Neutrophil (primary cell): ENCODE data around the gene DDX6.
"Not testable (repeated sequence)": the region's sequence is repeated elsewhere in the genome, so short reads cannot be mapped to it uniquely, and the experiment has no call there.

ENCODE experiments used
- H3K27ac ChIP-seq: fragments of 200-600 bp; sonication (generic); 2 replicates; pipeline ENCODE4 v1.5.1; 2016; ENCODE audit warnings: mild to moderate bottlenecking, moderate library complexity
- H3K27me3 ChIP-seq: fragments of 200-600 bp; sonication (generic); 2 replicates; pipeline ENCODE4 v1.6.0; 2016; ENCODE audit warnings: mild to moderate bottlenecking
- H3K36me3 ChIP-seq: fragments of 200-600 bp; sonication (generic); 2 replicates; pipeline ENCODE4 v1.5.1; 2017
- H3K4me1 ChIP-seq, 2 experiments: fragments of 200-600 bp in 1 of 2; sonication (generic) in 1 of 2; 1 replicate in 1 of 2; 2 replicates in 1 of 2; pipeline versions ENCODE4 v1.5.1 to v1.6.1; 2013 to 2016; ENCODE audit warnings: low read depth in 1 of 2, low read length in 1 of 2, mild to moderate bottlenecking in 1 of 2, moderate library complexity in 1 of 2; ENCODE audit not compliant: control insufficient read depth in 1 of 2, insufficient read depth in 1 of 2
- H3K4me3 ChIP-seq, 2 experiments: fragments of 200-600 bp in 1 of 2; sonication (generic) in 1 of 2; 1 replicate in 1 of 2; 2 replicates in 1 of 2; pipeline ENCODE4 v1.5.1; 2013 to 2016; ENCODE audit warnings: low read depth in 1 of 2, low read length in 1 of 2, mild to moderate bottlenecking in 1 of 2, moderate library complexity in 1 of 2
- H3K9me3 ChIP-seq: fragments of 200-600 bp; sonication (generic); 2 replicates; pipeline ENCODE4 v1.5.1; 2016
- TF ChIP-seq, protein P1 (sequence below): fragments of 200-600 bp; sonication (generic); IDR thresholded peaks from 2 replicates; pipeline ENCODE4 v1.5.1; 2016; ENCODE audit warnings: antibody characterized with exemption

DDX6 gene

DNA sequence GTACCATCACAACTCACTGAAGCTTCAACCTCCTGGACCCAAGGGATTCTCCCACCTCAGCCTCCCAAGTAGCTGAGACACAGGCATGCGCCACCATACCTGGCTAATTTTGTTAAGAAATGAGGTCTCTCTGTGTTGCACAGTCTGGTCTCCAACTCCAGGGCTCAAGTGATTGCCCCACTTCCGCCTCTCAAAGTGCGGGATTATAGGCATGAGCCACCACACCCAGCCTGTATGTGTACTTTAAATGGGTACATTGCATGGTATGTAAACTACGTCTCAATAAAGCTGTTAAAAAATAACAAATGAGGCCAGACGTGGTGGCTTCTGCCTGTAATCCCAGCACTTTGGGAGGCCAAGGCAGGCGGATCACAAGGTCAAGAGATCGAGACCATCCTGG is 36.2 kb upstream of the DDX6 start:
- no peaks in the 10 kb centered on the region for H3K36me3 ChIP-seq
- H3K9me3 ChIP-seq, result no peaks in the 10 kb centered on the region
- TF ChIP-seq, protein P1, sequence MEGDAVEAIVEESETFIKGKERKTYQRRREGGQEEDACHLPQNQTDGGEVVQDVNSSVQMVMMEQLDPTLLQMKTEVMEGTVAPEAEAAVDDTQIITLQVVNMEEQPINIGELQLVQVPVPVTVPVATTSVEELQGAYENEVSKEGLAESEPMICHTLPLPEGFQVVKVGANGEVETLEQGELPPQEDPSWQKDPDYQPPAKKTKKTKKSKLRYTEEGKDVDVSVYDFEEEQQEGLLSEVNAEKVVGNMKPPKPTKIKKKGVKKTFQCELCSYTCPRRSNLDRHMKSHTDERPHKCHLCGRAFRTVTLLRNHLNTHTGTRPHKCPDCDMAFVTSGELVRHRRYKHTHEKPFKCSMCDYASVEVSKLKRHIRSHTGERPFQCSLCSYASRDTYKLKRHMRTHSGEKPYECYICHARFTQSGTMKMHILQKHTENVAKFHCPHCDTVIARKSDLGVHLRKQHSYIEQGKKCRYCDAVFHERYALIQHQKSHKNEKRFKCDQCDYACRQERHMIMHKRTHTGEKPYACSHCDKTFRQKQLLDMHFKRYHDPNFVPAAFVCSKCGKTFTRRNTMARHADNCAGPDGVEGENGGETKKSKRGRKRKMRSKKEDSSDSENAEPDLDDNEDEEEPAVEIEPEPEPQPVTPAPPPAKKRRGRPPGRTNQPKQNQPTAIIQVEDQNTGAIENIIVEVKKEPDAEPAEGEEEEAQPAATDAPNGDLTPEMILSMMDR, result no peak
- no peaks in the 10 kb centered on the region for H3K4me1 ChIP-seq
- H3K27me3 ChIP-seq, result no peaks in the 10 kb centered on the region
- no peak overlapping the region for H3K27ac ChIP-seq
- no peak overlapping the region for H3K4me3 ChIP-seq

DNA sequence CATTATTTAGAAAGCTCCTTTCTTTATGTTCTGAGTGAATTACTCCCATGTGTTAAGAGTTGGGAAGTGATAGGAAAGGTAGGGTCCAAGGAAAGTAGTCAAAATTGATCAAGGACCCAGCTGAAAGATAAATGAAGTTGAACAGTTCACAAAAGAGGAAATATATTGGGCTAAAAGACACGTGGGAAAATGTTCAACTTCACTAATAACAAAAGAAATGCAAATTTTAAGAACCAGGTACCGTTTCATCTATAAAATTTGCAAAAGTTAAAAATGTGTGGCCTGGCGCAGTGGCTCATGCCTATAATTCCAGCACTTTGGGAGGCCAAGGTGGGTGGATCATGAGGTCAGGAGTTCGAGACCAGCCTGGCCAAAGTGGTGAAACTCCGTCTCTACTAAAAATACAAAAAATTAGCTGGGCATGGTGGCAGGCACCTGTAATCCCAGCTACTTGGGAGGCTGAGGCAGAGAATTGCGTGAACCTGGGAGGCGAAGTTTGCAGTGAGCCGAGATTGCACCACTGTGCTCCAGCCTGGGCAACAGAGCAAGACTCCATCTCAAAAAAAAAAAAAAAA is 32.1 kb upstream of the DDX6 start:
- H3K36me3 ChIP-seq, H3K27me3 ChIP-seq, H3K4me1 ChIP-seq, H3K4me3 ChIP-seq, H3K27ac ChIP-seq, H3K9me3 ChIP-seq: not testable (repeated sequence)

DNA sequence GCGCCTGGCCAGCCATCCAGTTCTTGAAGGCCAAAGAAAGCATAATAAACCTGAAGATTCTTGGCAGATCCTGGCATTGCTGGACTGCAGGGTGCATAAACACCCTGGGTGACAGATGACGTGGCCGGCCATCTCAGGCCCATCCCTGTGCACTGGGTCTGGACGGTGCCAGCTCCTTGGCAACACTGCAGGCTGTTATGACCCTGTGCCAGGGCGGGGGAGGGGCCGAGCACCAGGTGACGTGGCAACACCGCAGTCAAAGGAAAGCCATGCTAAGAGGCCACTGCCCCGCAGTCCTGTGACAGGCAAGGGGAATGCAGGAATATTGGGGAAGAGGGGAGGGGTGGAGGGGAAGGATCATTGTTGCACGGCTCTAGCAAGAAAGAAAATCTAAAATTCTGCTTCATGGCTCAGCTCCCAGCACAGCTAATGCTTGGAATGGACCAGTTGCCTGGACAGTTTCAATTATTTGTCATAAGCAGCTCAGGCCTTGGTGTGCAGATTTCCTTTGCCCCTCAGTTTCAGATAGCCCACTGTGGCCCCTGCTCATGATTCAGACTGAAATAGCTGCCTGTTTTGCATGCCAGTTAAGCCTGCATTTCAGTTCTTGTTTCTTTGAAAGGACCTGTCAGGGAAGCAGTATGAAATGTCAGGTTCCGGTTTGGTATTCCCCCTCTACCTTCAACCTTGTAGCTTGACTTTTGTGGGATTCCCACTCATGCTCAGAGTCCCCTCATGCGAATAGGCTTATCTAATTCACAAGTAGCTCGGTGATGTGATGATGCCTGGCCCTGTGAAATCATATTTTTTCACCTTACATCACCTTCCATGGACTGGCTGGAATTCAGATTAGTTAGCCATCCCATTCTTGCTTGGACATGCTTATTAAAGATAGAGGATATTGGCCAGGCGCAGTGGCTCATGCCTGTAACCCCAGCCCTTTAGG is 29.7 kb upstream of the DDX6 start:
- no peak overlapping the region for H3K4me3 ChIP-seq
- H3K4me1 ChIP-seq, result no peaks in the 10 kb centered on the region

DNA sequence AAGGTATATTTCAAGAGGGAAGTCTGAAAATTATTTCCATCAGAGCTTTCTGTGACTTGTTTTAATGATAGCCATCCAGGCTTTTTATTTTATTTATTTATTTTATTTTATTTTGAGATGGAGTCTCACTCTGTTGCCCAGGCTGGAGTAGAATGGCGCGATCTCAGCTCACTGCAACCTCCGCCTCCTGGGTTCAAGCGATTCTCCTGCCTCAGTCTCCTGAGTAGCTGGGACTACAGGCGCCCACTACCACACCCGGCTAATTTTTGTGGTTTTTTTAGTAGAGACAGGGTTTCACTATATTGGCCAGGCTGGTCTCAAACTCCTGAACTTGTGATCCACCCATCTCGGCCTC is 29.0 kb upstream of the DDX6 start:
- not testable (repeated sequence) for H3K27me3 ChIP-seq, H3K36me3 ChIP-seq, H3K4me3 ChIP-seq, H3K9me3 ChIP-seq, H3K27ac ChIP-seq, H3K4me1 ChIP-seq

More for the DNA sequence above, 29.7 kb upstream of the DDX6 start:
- no peaks in the 10 kb centered on the region for H3K36me3 ChIP-seq
- H3K27ac ChIP-seq, result no peak overlapping the region
- no peaks in the 10 kb centered on the region for H3K9me3 ChIP-seq
- TF ChIP-seq, protein P1, result no peak
- no peaks in the 10 kb centered on the region for H3K27me3 ChIP-seq

DNA sequence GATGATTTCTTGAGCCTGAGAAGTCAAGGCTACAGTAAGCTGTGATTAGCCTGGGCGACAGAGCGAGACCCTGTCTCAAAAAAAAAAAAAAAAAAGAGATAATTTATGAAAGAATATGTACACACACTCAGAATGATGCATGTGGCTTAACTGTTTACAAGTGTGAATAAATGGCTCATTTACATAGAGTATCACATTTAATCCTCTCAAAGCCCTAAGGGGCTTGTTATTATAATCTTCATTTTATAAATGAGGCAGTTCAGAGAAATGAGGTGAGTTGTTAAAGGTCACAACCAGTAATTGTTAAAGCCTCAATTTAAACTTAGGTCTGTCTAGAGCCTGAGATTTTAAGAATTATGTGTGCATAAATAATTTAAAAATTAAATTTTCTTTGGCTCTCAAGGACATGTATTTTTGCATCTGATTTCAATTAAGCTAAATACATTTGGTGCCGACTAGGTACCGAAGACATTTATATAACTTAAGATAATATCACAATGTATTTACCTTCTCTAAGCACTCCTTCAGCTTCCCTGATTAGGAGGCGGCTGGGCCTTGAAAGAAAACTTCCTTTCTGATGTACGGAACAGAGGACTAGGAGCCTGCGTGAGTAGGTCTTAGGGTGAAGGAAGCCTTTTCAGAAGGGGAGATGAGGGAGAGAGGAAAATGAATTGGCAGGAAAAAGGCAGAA is 28.5 kb upstream of the DDX6 start:
- no peaks in the 10 kb centered on the region for H3K27me3 ChIP-seq
- H3K27ac ChIP-seq, result no peak overlapping the region
- TF ChIP-seq, protein P1, result no peak
- H3K9me3 ChIP-seq, result no peaks in the 10 kb centered on the region
- no peaks in the 10 kb centered on the region for H3K36me3 ChIP-seq
- no peaks in the 10 kb centered on the region for H3K4me1 ChIP-seq
- H3K4me3 ChIP-seq, result no peak overlapping the region

DNA sequence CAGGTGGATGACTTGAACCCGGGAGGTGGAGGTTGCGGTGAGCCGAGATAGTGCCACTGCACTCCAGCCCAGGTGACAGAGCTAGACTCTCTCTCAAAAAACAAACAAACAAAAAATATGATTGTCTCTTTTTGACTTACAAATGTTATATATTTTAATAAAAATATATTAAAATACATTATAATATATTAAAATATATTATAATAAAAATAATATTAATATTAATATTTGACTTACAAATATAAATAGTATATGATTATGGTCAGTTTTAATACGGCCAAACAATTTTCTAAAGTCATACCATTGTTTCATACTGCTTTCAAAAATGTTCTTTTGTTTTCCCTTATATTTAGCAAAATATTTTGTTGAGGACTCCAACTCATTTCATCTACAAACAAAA is 27.2 kb upstream of the DDX6 start:
- Histone ChIP-seq H3K4me3 (no peak overlapping the region), H3K4me1 (no peaks in the 10 kb centered on the region), H3K36me3 (no peaks in the 10 kb centered on the region), H3K27ac (no peak overlapping the region), H3K27me3 (no peaks in the 10 kb centered on the region), H3K9me3 (no peaks in the 10 kb centered on the region)
- TF ChIP-seq, protein P1, result no peak
